Caco-2 (cell line): Measurements from ENCODE around the gene IGSF21. TPM values are rescaled to one million over a fixed set of nuclear protein-coding genes. Genes with fewer than 3 reads are reported as not detected.

ENCODE experiments used
- BruUV-seq: library from RNA; stranded (reverse); fragments of 400-500 nt; replicated peaks from 2 replicates; lab custom pipeline; 2021; lab: Mats Ljungman, UMichigan
- CTCF ChIA-PET: fragments of 300-600 bp; sonication (Branson Sonifier 250); formaldehyde crosslinking; loops from one replicate; lab custom pipeline; 2022; ENCODE audit warnings: antibody characterized with exemption; lab: Charles Lee
- POLR2A ChIA-PET: fragments of 300-600 bp; sonication (Branson Sonifier 250); formaldehyde crosslinking; loops from one replicate; lab custom pipeline; 2022; ENCODE audit warnings: antibody characterized with exemption; lab: Charles Lee
- DNase-seq, 2 experiments: peaks; one replicate each; pipeline versions ENCODE4 v3.0.0 to v3.0.0-alpha.2; 2020 to 2022
- H3K27me3 ChIP-seq: replicated peaks from 2 replicates; pipeline ENCODE4 v1.6.0; 2011; ENCODE audit warnings: low read length; ENCODE audit not compliant: control insufficient read depth, insufficient read depth
- H3K36me3 ChIP-seq: 2 replicates; pipeline ENCODE4 v1.5.1; 2011; ENCODE audit warnings: low read length; ENCODE audit not compliant: control insufficient read depth, insufficient read depth
- H3K4me1 ChIP-seq: fragments of 250-450 bp; sonication (Bioruptor Pico); 2 replicates; pipeline ENCODE4 v1.5.1; 2020; ENCODE audit warnings: mild to moderate bottlenecking
- H3K4me3 ChIP-seq: 2 replicates; pipeline ENCODE4 v1.5.1; 2011; ENCODE audit warnings: low read depth, mild to moderate bottlenecking, control low read depth, low read length
- H3K9me3 ChIP-seq: fragments of 250-450 bp; sonication (Bioruptor Pico); 2 replicates; pipeline ENCODE4 v1.5.1; 2020; ENCODE audit warnings: mild to moderate bottlenecking, moderate library complexity
- H3K27ac Mint-ChIP-seq: one replicate; pipeline ENCODE4 v1.8.0; 2022; ENCODE audit warnings: mixed read lengths; ENCODE audit not compliant: unreplicated experiment
- H3K27me3 Mint-ChIP-seq: one replicate; pipeline ENCODE4 v1.8.0; 2022; ENCODE audit warnings: mixed read lengths; ENCODE audit not compliant: insufficient read depth, unreplicated experiment
- H3K36me3 Mint-ChIP-seq: one replicate; pipeline ENCODE4 v1.8.0; 2022; ENCODE audit warnings: mild to moderate bottlenecking, mixed read lengths; ENCODE audit not compliant: insufficient read depth, unreplicated experiment
- H3K4me1 Mint-ChIP-seq: one replicate; pipeline ENCODE4 v1.8.0; 2022; ENCODE audit warnings: low read depth, mixed read lengths; ENCODE audit not compliant: unreplicated experiment
- H3K4me3 Mint-ChIP-seq: one replicate; pipeline ENCODE4 v1.8.0; 2022; ENCODE audit warnings: mild to moderate bottlenecking, moderate library complexity, mixed read lengths; ENCODE audit not compliant: unreplicated experiment
- H3K9me3 Mint-ChIP-seq: one replicate; pipeline ENCODE4 v1.8.0; 2022; ENCODE audit warnings: mixed read lengths; ENCODE audit not compliant: unreplicated experiment
- intact Hi-C: fragments of 100-400 bp; cut with micrococcal nuclease; formaldehyde crosslinking; loops from one replicate; pipeline ENCODE4 v1.10.0; 2022; ENCODE audit not compliant: unreplicated experiment
- total RNA-seq: library from RNA; stranded (reverse); gene quantifications from 2 replicates; pipeline ENCODE4 v1.2.3, GENCODE V29; 2022
- TF ChIP-seq, protein P1 (sequence below), 2 experiments: fragments of 200-600 bp in 1 of 2; IDR thresholded peaks; 1 replicate in 1 of 2; 2 replicates in 1 of 2; pipeline versions ENCODE4 v1.5.1 to v1.8.0; 2011 to 2022; ENCODE audit warnings: antibody characterized with exemption in 1 of 2, control low read depth in 1 of 2, inconsistent platforms in 1 of 2, low read depth in 1 of 2, low read length in 1 of 2, mild to moderate bottlenecking in 1 of 2, moderate library complexity in 1 of 2; ENCODE audit not compliant: insufficient read depth in 1 of 2, severe bottlenecking in 1 of 2, unreplicated experiment in 1 of 2

IGSF21 gene
- total RNA-seq, 1 experiment from 2014 or later: not detected

GRCh38 chr1:18114726-18115410, 7.3 kb downstream of the IGSF21 start:
- Histone ChIP-seq H3K27me3 (no peaks in the 10 kb centered on the region), H3K4me3 (no peak overlapping the region), H3K36me3 (no peaks in the 10 kb centered on the region), H3K4me1 (no peaks in the 10 kb centered on the region), H3K9me3 (no peaks in the 10 kb centered on the region)
- H3K27ac Mint-ChIP-seq: no peak overlapping the region
- intact Hi-C loops: no loop called here
- no TSS peak for BruUV-seq
- no peak for DNase-seq
- CTCF ChIA-PET: no interaction called here
- no peaks in the 10 kb centered on the region for H3K4me1 Mint-ChIP-seq
- H3K27me3 Mint-ChIP-seq: peaks cover 22% of the 10 kb centered on the region
- H3K4me3 Mint-ChIP-seq: no peak overlapping the region
- TF ChIP-seq, protein P1, sequence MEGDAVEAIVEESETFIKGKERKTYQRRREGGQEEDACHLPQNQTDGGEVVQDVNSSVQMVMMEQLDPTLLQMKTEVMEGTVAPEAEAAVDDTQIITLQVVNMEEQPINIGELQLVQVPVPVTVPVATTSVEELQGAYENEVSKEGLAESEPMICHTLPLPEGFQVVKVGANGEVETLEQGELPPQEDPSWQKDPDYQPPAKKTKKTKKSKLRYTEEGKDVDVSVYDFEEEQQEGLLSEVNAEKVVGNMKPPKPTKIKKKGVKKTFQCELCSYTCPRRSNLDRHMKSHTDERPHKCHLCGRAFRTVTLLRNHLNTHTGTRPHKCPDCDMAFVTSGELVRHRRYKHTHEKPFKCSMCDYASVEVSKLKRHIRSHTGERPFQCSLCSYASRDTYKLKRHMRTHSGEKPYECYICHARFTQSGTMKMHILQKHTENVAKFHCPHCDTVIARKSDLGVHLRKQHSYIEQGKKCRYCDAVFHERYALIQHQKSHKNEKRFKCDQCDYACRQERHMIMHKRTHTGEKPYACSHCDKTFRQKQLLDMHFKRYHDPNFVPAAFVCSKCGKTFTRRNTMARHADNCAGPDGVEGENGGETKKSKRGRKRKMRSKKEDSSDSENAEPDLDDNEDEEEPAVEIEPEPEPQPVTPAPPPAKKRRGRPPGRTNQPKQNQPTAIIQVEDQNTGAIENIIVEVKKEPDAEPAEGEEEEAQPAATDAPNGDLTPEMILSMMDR (IDR thresholded peaks at IDR 0.05; ENCODE audit: insufficient read depth in 1 of 2, low read depth in 1 of 2, low read length in 1 of 2, severe bottlenecking in 1 of 2, unreplicated experiment in 1 of 2): no peak
- POLR2A ChIA-PET: no interaction called here
- H3K9me3 Mint-ChIP-seq: no peaks in the 10 kb centered on the region
- H3K36me3 Mint-ChIP-seq: no peaks in the 10 kb centered on the region

DNA sequence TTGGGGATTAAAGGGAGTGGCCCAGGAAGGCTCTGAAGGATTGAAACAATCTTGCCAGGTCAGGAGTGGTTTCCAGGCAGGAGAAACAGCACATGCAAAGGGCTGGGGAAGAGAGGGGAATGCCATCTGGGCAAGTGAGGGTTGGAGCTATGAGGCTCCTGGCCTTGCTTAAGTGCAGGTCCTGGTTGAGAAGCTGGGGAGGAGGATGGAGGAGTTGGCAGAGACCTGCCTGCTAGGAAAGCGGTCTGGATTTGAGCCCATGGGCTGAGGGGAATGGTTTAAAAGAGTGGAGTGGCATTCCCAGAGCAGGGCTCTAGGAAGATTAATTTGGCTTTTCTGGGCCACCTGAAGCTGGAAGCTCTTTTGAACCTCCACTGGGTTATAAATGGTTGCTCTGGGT, 9.2 kb downstream of the IGSF21 start:
- ChIA-PET CTCF (no interaction called here), POLR2A (no interaction called here)
- Mint-ChIP-seq H3K27me3 (peaks cover 28% of the 10 kb centered on the region), H3K4me1 (no peaks in the 10 kb centered on the region), H3K9me3 (no peaks in the 10 kb centered on the region), H3K27ac (no peak overlapping the region), H3K36me3 (no peaks in the 10 kb centered on the region), H3K4me3 (no peak overlapping the region)
- Histone ChIP-seq H3K4me1 (no peaks in the 10 kb centered on the region), H3K4me3 (no peak overlapping the region), H3K9me3 (no peaks in the 10 kb centered on the region), H3K27me3 (no peaks in the 10 kb centered on the region), H3K36me3 (no peaks in the 10 kb centered on the region)
- intact Hi-C loops: no loop called here
- TF ChIP-seq, protein P1 (IDR thresholded peaks at IDR 0.05; ENCODE audit: insufficient read depth in 1 of 2, low read depth in 1 of 2, low read length in 1 of 2, severe bottlenecking in 1 of 2, unreplicated experiment in 1 of 2): no peak
- BruUV-seq: no TSS peak
- DNase-seq: no peak

- no TSS peak for BruUV-seq
- Histone ChIP-seq H3K36me3 (no peaks in the 10 kb centered on the region), H3K27me3 (no peaks in the 10 kb centered on the region), H3K4me1 (no peaks in the 10 kb centered on the region), H3K4me3 (no peak overlapping the region), H3K9me3 (no peaks in the 10 kb centered on the region)
- no peaks in the 10 kb centered on the region for H3K9me3 Mint-ChIP-seq
- intact Hi-C loops: no loop called here
- H3K36me3 Mint-ChIP-seq: no peaks in the 10 kb centered on the region
- POLR2A ChIA-PET: no interaction called here
- TF ChIP-seq, protein P1 (IDR thresholded peaks at IDR 0.05; ENCODE audit: insufficient read depth in 1 of 2, low read depth in 1 of 2, low read length in 1 of 2, severe bottlenecking in 1 of 2, unreplicated experiment in 1 of 2): no peak
- CTCF ChIA-PET: no interaction called here
- DNase-seq: no peak
- no peak overlapping the region for H3K4me3 Mint-ChIP-seq
- no peak overlapping the region for H3K27ac Mint-ChIP-seq
- H3K27me3 Mint-ChIP-seq: peaks cover 27% of the 10 kb centered on the region
- H3K4me1 Mint-ChIP-seq: no peaks in the 10 kb centered on the region
These were observed 10.5 kb downstream of the IGSF21 start for GRCh38 chr1:18118078-18118477.
